Upper lobe of right lung (tissue), 1 donor: ENCODE data around the gene GGCX. TPM values are rescaled to one million over a fixed set of nuclear protein-coding genes. Genes with fewer than 3 reads are reported as not detected.

Source experiments
- ATAC-seq: fragments of 200-7000 bp; cut with Tn5 transposase; one replicate; pipeline ENCODE4 v1.9.1; 2020; ENCODE audit warnings: mild to moderate bottlenecking, moderate library complexity
- DNase-seq: peaks from one replicate; pipeline ENCODE4 v3.0.0-alpha.2; 2020
- H3K27ac ChIP-seq: fragments of 200-600 bp; one replicate; pipeline ENCODE4 v1.8.0; 2022
- H3K27me3 ChIP-seq: fragments of 200-600 bp; one replicate; pipeline ENCODE4 v1.8.0; 2022; ENCODE audit warnings: mild to moderate bottlenecking
- H3K36me3 ChIP-seq: fragments of 200-600 bp; one replicate; pipeline ENCODE4 v1.8.0; 2022
- H3K4me1 ChIP-seq: fragments of 200-600 bp; one replicate; pipeline ENCODE4 v1.8.0; 2022
- H3K4me3 ChIP-seq: fragments of 200-600 bp; one replicate; pipeline ENCODE4 v1.8.0; 2022; ENCODE audit warnings: mild to moderate bottlenecking
- H3K9me3 ChIP-seq: fragments of 200-600 bp; one replicate; pipeline ENCODE4 v1.8.0; 2022
- intact Hi-C: fragments of 100-400 bp; cut with DNase I; formaldehyde crosslinking; loops from one replicate; pipeline ENCODE4 v1.11.0; 2022
- total RNA-seq: library from RNA; stranded (reverse); fragmentation: NEBNext Ultra II Directional; extraction: Animal tissue kit (Norgen Biotek cat#: 25700); gene quantifications from one replicate; pipeline ENCODE4 v1.2.1, GENCODE V29; 2021
- TF ChIP-seq, protein P1 (sequence below): fragments of 200-600 bp; IDR thresholded peaks from one replicate; pipeline ENCODE4 v1.8.0; 2022; ENCODE audit warnings: antibody characterized with exemption
- donor health status: DM: no; HTN: yes; CAD: no; lungs with severe emphysema.

GGCX gene
- total RNA-seq, 1 donor from 2014 or later = 73.2 TPM

DNA sequence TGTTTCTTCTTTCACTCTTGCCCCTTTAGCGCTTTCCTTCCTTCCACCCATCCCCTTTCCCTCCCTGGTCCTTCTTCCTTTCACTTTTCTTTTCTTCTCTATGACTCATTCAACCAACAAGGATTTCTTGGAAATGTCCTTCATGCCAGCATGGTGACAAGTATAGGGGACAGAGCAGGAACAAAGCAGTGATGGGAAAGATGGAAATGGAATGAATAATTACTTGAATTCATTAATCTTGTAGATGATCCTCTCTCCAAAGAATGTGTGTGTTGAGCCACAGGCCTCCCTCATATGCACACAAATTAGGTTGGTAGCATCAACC is 24.4 kb upstream of the GGCX start:
- TF ChIP-seq, protein P1, sequence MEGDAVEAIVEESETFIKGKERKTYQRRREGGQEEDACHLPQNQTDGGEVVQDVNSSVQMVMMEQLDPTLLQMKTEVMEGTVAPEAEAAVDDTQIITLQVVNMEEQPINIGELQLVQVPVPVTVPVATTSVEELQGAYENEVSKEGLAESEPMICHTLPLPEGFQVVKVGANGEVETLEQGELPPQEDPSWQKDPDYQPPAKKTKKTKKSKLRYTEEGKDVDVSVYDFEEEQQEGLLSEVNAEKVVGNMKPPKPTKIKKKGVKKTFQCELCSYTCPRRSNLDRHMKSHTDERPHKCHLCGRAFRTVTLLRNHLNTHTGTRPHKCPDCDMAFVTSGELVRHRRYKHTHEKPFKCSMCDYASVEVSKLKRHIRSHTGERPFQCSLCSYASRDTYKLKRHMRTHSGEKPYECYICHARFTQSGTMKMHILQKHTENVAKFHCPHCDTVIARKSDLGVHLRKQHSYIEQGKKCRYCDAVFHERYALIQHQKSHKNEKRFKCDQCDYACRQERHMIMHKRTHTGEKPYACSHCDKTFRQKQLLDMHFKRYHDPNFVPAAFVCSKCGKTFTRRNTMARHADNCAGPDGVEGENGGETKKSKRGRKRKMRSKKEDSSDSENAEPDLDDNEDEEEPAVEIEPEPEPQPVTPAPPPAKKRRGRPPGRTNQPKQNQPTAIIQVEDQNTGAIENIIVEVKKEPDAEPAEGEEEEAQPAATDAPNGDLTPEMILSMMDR = no peak
- H3K4me3 ChIP-seq = peak overlapping the region; percentile 67
- peak overlapping the region; percentile 94 for H3K27ac ChIP-seq
- H3K27me3 ChIP-seq = no peaks in the 10 kb centered on the region
- intact Hi-C loops = no loop called here
- ATAC-seq (peak; percentile 1), DNase-seq (no peak)
- H3K4me1 ChIP-seq = peaks cover 81% of the 10 kb centered on the region
- peaks cover 25% of the 10 kb centered on the region for H3K36me3 ChIP-seq
- no peaks in the 10 kb centered on the region for H3K9me3 ChIP-seq

DNA sequence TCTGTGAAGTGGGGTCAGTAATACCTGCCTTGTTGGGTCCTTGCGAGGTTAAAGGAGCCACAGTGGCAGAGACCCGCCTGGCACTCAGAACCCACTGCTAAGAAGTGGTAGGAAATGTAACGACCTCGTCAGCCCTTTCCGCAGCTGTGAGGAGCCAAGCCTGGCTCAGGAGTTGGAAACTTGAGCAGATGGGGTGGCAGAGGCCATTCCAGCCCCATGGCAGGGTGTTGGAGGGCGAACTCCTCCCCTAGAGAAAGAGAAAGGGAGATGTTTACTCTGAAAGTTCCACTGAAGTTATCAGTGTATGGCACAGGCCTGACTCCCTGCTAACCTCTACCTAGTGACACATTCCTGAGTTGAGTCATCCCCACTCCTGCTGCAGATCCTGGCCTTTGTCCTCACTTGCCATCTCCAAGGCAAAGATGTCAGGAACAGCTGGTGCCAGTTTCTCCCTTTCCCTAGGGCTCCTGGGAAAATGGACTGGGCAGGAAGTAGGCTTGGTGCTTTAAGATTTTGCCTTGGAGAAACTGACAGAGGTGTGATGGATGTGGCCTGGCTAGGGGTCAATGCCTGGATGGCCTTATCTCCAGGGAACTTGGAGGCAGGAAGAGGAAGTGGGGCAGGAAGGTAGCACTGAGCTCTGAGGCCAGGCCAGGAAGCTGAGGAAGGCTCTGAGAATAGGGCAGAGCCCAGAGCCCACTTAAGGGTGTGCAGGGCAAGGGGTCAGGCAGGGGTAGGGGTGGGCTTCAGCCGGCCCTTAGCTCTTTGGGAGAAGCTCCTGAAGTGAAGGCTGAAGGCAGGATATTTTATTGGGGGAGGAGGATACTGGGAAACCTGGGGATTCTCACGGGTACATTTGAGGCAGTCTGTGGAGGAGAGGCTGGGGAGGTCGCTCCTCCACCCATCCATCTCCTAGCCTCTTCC is 23.8 kb upstream of the GGCX start:
- intact Hi-C loops = no loop called here
- no peak for DNase-seq
- peak; percentile 61 for ATAC-seq

DNA sequence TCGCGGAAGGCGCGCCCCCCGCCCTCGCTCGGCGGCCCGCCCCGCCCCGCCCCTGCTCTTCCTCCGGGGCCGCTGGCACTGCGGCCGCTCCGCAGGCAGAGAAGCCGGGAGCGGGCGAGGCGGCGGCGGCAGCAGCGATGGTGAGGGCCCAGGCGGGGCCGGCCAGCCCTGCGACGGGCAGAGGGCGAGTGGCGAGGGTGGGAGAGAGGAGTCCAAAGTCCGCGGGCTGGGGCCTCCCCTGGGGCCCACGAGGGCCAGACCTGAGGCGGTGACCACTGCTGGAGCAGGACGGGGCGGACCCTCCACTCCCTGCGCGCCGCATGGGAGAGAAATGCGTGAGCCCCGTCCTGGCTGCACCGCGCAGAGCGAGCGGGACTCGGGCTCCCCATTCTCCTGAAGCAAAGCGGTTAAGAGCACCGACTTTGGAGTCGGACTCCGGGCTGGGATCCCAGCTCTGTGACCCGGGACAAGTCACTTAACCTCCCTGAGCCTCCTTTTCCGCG is 23.1 kb upstream of the GGCX start, which contains the start of gene VAMP5:
VAMP5 (plus strand) TSS at position 78 of the 503 bp plus-strand sequence; CDS start at position 138, 60 bp downstream.
- peak within 1 kb of the TSS; percentile 94 for H3K27ac ChIP-seq
- peaks cover 27% of the 10 kb centered on the region for H3K36me3 ChIP-seq
- H3K9me3 ChIP-seq = no peaks in the 10 kb centered on the region
- no peak for DNase-seq
- ATAC-seq = peak; percentile 45
- peak within 1 kb of the TSS; percentile 67 for H3K4me3 ChIP-seq
- intact Hi-C loops = no loop called here
- TF ChIP-seq, protein P1 = no peak
- peaks cover 81% of the 10 kb centered on the region for H3K4me1 ChIP-seq
- H3K27me3 ChIP-seq = no peaks in the 10 kb centered on the region

More for the DNA sequence above, 23.8 kb upstream of the GGCX start:
- Histone ChIP-seq H3K9me3 (no peaks in the 10 kb centered on the region), H3K36me3 (peaks cover 27% of the 10 kb centered on the region), H3K4me3 (peak overlapping the region; percentile 67), H3K27me3 (no peaks in the 10 kb centered on the region), H3K4me1 (peaks cover 81% of the 10 kb centered on the region), H3K27ac (peak overlapping the region; percentile 94)
- TF ChIP-seq, protein P1 = no peak

DNA sequence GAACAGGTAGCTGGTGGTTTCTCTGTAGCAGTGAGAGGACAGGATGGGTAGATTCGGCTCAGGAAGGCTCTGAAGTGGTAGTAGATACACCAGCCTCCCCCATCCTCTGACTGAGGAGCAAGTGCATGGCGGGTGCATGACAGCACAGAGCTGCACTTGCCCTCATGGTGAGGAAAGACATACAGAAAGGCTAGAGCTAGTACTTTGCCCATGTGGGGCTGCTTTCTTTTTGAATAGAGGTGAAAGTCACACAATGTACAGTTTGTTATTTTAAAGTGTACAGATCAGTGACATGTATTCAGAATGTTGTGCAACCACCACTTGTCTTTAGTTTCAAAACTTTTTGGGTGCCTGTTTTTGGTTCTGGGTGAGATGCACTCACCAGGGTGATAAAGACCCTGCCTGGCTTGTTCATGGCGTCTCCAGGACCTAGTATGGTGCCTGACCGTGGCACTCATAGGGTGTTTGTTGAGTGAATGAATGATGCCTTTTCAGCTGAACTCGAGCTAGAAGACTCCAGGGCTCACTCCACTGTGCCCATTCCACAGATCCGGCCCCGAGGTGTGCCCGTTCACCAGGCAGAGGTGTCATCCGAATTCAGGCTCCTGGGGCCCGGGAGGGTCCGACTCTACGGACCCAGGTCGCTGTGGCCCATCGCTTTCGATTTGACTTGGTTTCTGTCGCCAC is 22.5 kb upstream of the GGCX start:
- ATAC-seq (no peak), DNase-seq (no peak)
- no peaks in the 10 kb centered on the region for H3K27me3 ChIP-seq
- H3K4me1 ChIP-seq = peaks cover 81% of the 10 kb centered on the region
- intact Hi-C loops = no loop called here
- TF ChIP-seq, protein P1 = no peak
- H3K36me3 ChIP-seq = peaks cover 27% of the 10 kb centered on the region
- no peaks in the 10 kb centered on the region for H3K9me3 ChIP-seq
- H3K27ac ChIP-seq = peak overlapping the region; percentile 94
- H3K4me3 ChIP-seq = peak overlapping the region; percentile 67

DNA sequence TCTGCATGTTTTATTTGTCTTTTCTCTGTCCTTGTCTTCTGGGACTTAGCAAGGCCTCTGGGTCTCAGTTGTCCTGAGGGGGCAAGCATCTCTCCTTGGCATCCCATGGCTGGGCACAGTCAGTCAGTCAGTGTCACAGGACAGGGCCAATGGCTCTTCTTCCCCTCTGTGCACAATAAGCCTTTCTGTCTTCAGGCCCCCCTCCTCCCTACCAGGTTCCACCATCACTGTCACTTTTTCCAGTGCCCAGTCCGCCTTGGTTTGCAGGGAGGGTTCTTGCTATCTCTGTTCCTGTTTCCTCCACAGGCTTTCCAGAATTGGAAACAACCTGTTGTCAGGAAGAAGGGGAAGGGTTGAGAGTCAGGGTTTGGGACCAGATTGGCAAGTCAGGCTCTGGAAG is 21.2 kb upstream of the GGCX start:
- TF ChIP-seq, protein P1 = no peak
- Histone ChIP-seq H3K4me3 (no peak overlapping the region), H3K36me3 (peaks cover 27% of the 10 kb centered on the region), H3K27me3 (no peaks in the 10 kb centered on the region), H3K27ac (peak overlapping the region; percentile 94), H3K4me1 (peaks cover 76% of the 10 kb centered on the region), H3K9me3 (no peaks in the 10 kb centered on the region)
- ATAC-seq (no peak), DNase-seq (no peak)
- intact Hi-C loops = no loop called here
